SK-N-SH treated with all-trans-retinoic acid at 6 μM for 48 hours (cell line): Measurements from ENCODE around the gene SLC1A5.

ENCODE experiments used
- ATAC-seq: fragments of 200-7000 bp; cut with Tn5 transposase; 3 replicates; pipeline ENCODE4 v1.9.1; 2020; ENCODE audit warnings: mild to moderate bottlenecking, moderate library complexity
- ARNTL ChIP-seq: fragments of 450-650 bp; formaldehyde crosslinking; IDR thresholded peaks from 2 replicates; pipeline ENCODE4 v1.5.0; 2020; ENCODE audit warnings: low read depth, mild to moderate bottlenecking, moderate library complexity, borderline replicate concordance
- CSDC2 ChIP-seq: fragments of 250-450 bp; sonication (Bioruptor Pico); IDR thresholded peaks from 2 replicates; pipeline ENCODE4 v1.5.0; 2020; ENCODE audit warnings: mild to moderate bottlenecking, moderate library complexity
- GLIS3 ChIP-seq: fragments of 250-450 bp; sonication (Bioruptor Pico); IDR thresholded peaks from 2 replicates; pipeline ENCODE4 v1.5.0; 2020; ENCODE audit warnings: mild to moderate bottlenecking, moderate library complexity
- ISL1 ChIP-seq: fragments of 250-450 bp; sonication (Bioruptor Pico); IDR thresholded peaks from 2 replicates; pipeline ENCODE4 v2.1.2; 2022; ENCODE audit warnings: mild to moderate bottlenecking, moderate library complexity
- OSR1 ChIP-seq: fragments of 250-450 bp; sonication (Bioruptor Pico); IDR thresholded peaks from 2 replicates; pipeline ENCODE4 v1.8.0; 2022; ENCODE audit warnings: moderate library complexity, mild to moderate bottlenecking, inconsistent platforms
- PATZ1 ChIP-seq: fragments of 250-450 bp; sonication (Bioruptor Pico); IDR thresholded peaks from 2 replicates; pipeline ENCODE4 v1.8.0; 2020; ENCODE audit warnings: mild to moderate bottlenecking, moderate library complexity, borderline replicate concordance
- PPARA ChIP-seq: fragments of 250-450 bp; sonication (Bioruptor Pico); IDR thresholded peaks from 2 replicates; pipeline ENCODE4 v1.5.0; 2020; ENCODE audit warnings: mild to moderate bottlenecking, borderline replicate concordance
- RARB ChIP-seq: fragments of 250-450 bp; sonication (Bioruptor Pico); IDR thresholded peaks from 2 replicates; pipeline ENCODE4 v1.8.0; 2021; ENCODE audit warnings: mild to moderate bottlenecking, moderate library complexity
- SNAI2 ChIP-seq: fragments of 250-450 bp; sonication (Bioruptor Pico); IDR thresholded peaks from 2 replicates; pipeline ENCODE4 v1.5.0; 2020; ENCODE audit warnings: mild to moderate bottlenecking, moderate library complexity
- TCF4 ChIP-seq: fragments of 250-450 bp; sonication (Bioruptor Pico); IDR thresholded peaks from 2 replicates; pipeline ENCODE4 v1.8.0; 2021; ENCODE audit warnings: mild to moderate bottlenecking, moderate library complexity, borderline replicate concordance
- TOX ChIP-seq: fragments of 250-450 bp; sonication (Bioruptor Pico); IDR thresholded peaks from 2 replicates; pipeline ENCODE4 v1.8.0; 2021; ENCODE audit warnings: mild to moderate bottlenecking, moderate library complexity, borderline replicate concordance
- TSHZ2 ChIP-seq: fragments of 250-450 bp; sonication (Bioruptor Pico); IDR thresholded peaks from 2 replicates; pipeline ENCODE4 v1.5.0; 2020; ENCODE audit warnings: mild to moderate bottlenecking, moderate library complexity
- ZC3H10 ChIP-seq: fragments of 250-450 bp; sonication (Bioruptor Pico); IDR thresholded peaks from 2 replicates; pipeline ENCODE4 v1.5.1; 2021; ENCODE audit warnings: mild to moderate bottlenecking, moderate library complexity
- ZFP3 ChIP-seq: fragments of 250-450 bp; sonication (Bioruptor Pico); IDR thresholded peaks from 2 replicates; pipeline ENCODE4 v1.5.0; 2020; ENCODE audit warnings: mild to moderate bottlenecking, moderate library complexity
- ZFP30 ChIP-seq: fragments of 450-650 bp; formaldehyde crosslinking; IDR thresholded peaks from 2 replicates; pipeline ENCODE4 v1.5.0; 2022; ENCODE audit warnings: mild to moderate bottlenecking, moderate library complexity
- ZNF565 ChIP-seq: fragments of 450-650 bp; formaldehyde crosslinking; conservative IDR thresholded peaks from 2 replicates; pipeline ENCODE4 v1.5.0; 2020; ENCODE audit warnings: low read depth, mild to moderate bottlenecking, moderate library complexity
- ZNF70 ChIP-seq: fragments of 450-650 bp; formaldehyde crosslinking; IDR thresholded peaks from 2 replicates; pipeline ENCODE4 v1.5.0; 2020; ENCODE audit warnings: mild to moderate bottlenecking, moderate library complexity
- ZNF8 ChIP-seq: fragments of 450-650 bp; formaldehyde crosslinking; IDR thresholded peaks from 2 replicates; pipeline ENCODE4 v1.5.0; 2020; ENCODE audit warnings: mild to moderate bottlenecking, moderate library complexity
- TF ChIP-seq, protein P1 (sequence below): fragments of 250-450 bp; sonication (Bioruptor Pico); IDR thresholded peaks from 2 replicates; pipeline ENCODE4 v1.5.1; 2020; ENCODE audit warnings: low read depth, mild to moderate bottlenecking, moderate library complexity
- TF ChIP-seq, protein P2 (sequence below): fragments of 250-450 bp; sonication (Bioruptor Pico); IDR thresholded peaks from 2 replicates; pipeline ENCODE4 v1.5.1; 2021; ENCODE audit warnings: mild to moderate bottlenecking, moderate library complexity
- TF ChIP-seq, protein P3 (sequence below): fragments of 250-450 bp; sonication (Bioruptor Pico); IDR thresholded peaks from 2 replicates; pipeline ENCODE4 v1.8.0; 2021; ENCODE audit warnings: low read depth, mild to moderate bottlenecking, moderate library complexity, borderline replicate concordance

SLC1A5 gene

GRCh38 chr19:46760363-46760762, 28.0 kb downstream of the SLC1A5 start:
- TF ChIP-seq ARNTL (CRISPR knock-in tag) = no peak
- TF ChIP-seq SNAI2 = no peak
- no peak for TF ChIP-seq ZFP3 (CRISPR knock-in tag)
- TF ChIP-seq ZNF70 (CRISPR knock-in tag) = no peak
- no peak for TF ChIP-seq PPARA
- TF ChIP-seq ZC3H10 (CRISPR knock-in tag) = no peak
- TF ChIP-seq RARB (CRISPR knock-in tag) = no peak
- TF ChIP-seq, protein P1, sequence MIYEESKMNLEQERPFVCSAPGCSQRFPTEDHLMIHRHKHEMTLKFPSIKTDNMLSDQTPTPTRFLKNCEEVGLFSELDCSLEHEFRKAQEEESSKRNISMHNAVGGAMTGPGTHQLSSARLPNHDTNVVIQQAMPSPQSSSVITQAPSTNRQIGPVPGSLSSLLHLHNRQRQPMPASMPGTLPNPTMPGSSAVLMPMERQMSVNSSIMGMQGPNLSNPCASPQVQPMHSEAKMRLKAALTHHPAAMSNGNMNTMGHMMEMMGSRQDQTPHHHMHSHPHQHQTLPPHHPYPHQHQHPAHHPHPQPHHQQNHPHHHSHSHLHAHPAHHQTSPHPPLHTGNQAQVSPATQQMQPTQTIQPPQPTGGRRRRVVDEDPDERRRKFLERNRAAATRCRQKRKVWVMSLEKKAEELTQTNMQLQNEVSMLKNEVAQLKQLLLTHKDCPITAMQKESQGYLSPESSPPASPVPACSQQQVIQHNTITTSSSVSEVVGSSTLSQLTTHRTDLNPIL = no peak
- no peak for TF ChIP-seq TOX (CRISPR knock-in tag)
- TF ChIP-seq, protein P2, sequence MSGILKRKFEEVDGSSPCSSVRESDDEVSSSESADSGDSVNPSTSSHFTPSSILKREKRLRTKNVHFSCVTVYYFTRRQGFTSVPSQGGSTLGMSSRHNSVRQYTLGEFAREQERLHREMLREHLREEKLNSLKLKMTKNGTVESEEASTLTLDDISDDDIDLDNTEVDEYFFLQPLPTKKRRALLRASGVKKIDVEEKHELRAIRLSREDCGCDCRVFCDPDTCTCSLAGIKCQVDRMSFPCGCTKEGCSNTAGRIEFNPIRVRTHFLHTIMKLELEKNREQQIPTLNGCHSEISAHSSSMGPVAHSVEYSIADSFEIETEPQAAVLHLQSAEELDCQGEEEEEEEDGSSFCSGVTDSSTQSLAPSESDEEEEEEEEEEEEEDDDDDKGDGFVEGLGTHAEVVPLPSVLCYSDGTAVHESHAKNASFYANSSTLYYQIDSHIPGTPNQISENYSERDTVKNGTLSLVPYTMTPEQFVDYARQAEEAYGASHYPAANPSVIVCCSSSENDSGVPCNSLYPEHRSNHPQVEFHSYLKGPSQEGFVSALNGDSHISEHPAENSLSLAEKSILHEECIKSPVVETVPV (CRISPR knock-in tag) = no peak
- no peak for TF ChIP-seq ZFP30 (CRISPR knock-in tag)
- TF ChIP-seq CSDC2 (CRISPR knock-in tag) = no peak
- TF ChIP-seq ZNF8 (CRISPR knock-in tag) = no peak
- no peak for TF ChIP-seq OSR1 (CRISPR knock-in tag)
- no peak for TF ChIP-seq ISL1 (CRISPR knock-in tag)
- TF ChIP-seq, protein P3, sequence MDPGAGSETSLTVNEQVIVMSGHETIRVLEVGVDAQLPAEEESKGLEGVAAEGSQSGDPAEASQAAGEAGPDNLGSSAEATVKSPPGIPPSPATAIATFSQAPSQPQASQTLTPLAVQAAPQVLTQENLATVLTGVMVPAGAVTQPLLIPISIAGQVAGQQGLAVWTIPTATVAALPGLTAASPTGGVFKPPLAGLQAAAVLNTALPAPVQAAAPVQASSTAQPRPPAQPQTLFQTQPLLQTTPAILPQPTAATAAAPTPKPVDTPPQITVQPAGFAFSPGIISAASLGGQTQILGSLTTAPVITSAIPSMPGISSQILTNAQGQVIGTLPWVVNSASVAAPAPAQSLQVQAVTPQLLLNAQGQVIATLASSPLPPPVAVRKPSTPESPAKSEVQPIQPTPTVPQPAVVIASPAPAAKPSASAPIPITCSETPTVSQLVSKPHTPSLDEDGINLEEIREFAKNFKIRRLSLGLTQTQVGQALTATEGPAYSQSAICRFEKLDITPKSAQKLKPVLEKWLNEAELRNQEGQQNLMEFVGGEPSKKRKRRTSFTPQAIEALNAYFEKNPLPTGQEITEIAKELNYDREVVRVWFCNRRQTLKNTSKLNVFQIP (CRISPR knock-in tag) = no peak
- TF ChIP-seq PATZ1 = no peak
- no peak for TF ChIP-seq TSHZ2 (CRISPR knock-in tag)
- TF ChIP-seq GLIS3 (CRISPR knock-in tag) = no peak
- no peak for TF ChIP-seq ZNF565 (CRISPR knock-in tag)
- no peak for ATAC-seq

DNA sequence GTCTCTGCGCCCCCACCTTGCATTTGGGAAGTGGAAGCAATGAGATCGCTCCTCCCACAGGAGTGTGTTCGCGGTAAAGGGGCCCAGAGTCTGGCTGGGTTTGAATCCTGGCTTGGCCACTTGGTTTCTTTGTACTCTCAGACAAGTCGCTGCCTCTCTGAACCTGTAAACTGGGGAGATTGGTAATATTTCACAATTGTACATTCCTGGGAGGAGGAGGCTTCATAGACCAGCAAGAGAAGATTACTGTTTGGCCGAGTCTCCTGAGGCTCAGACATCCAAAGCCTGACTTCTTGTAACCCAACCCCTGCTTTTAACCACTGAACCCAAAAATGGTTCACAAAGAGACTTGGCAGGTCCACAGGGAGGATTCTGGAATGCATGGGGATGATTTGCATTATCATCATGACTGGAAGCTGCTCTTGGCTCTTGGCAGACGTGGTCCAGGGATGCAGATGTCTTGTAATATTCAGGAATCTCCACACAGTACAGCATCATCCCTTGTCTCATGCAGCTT, 28.5 kb downstream of the SLC1A5 start:
- no peak for TF ChIP-seq ZNF8 (CRISPR knock-in tag)
- ATAC-seq = peak; percentile 72

GRCh38 chr19:46759206-46759605, 29.2 kb downstream of the SLC1A5 start:
- no peak for ATAC-seq
- TF ChIP-seq PPARA (no peak), ZFP3 (CRISPR knock-in tag) (no peak)
- TF ChIP-seq, all 23 proteins: peak for 0

DNA sequence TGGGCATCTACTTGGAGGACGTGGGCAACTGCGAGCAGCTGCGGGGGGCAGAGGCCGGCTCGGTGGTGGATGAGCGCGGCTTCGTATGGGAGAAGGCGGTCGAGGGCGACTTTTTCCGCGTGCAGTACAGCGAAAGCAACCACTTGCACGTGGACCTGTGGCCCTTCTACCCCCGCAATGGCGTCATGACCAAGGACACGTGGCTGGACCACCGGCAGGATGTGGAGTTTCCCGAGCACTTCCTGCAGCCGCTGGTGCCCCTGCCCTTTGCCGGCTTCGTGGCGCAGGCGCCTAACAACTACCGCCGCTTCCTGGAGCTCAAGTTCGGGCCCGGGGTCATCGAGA, 31.9 kb downstream of the SLC1A5 start:
- TF ChIP-seq, protein P3 (CRISPR knock-in tag) = no peak
- TF ChIP-seq SNAI2 (no peak), TCF4 (CRISPR knock-in tag) (no peak), ZFP30 (CRISPR knock-in tag) (no peak)
- ATAC-seq = no peak
